Hepatocyte (in vitro differentiated cells): ENCODE measurements around the gene NOS1. TPM values are rescaled to one million over a fixed set of nuclear protein-coding genes. Genes with fewer than 3 reads are reported as not detected.
"Not testable (repeated sequence)": the region's sequence is repeated elsewhere in the genome, so short reads cannot be mapped to it uniquely, and the experiment has no call there.

ENCODE experiments used
- DNase-seq: peaks from one replicate; pipeline ENCODE4 v3.0.0-alpha.2; 2016; ENCODE audit warnings: low spot score
- H2AFZ ChIP-seq: fragments of 200-600 bp; sonication (generic); 2 replicates; pipeline ENCODE4 v1.6.0; 2016; ENCODE audit warnings: antibody characterized with exemption, mild to moderate bottlenecking
- H3K27ac ChIP-seq: fragments of 200-600 bp; sonication (generic); 2 replicates; pipeline ENCODE4 v1.5.1; 2016; ENCODE audit warnings: mild to moderate bottlenecking
- H3K27me3 ChIP-seq: fragments of 200-600 bp; sonication (generic); 2 replicates; pipeline ENCODE4 v1.6.1; 2016
- H3K36me3 ChIP-seq: fragments of 200-600 bp; sonication (generic); replicated peaks from 2 replicates; pipeline ENCODE4 v1.5.1; 2016; ENCODE audit warnings: low read depth; ENCODE audit not compliant: insufficient read depth
- H3K4me1 ChIP-seq: fragments of 200-600 bp; sonication (generic); 2 replicates; pipeline ENCODE4 v1.5.1; 2016; ENCODE audit warnings: mild to moderate bottlenecking, moderate library complexity; ENCODE audit not compliant: insufficient read depth
- H3K4me2 ChIP-seq: fragments of 200-600 bp; sonication (generic); 2 replicates; pipeline ENCODE4 v1.6.0; 2016
- H3K4me3 ChIP-seq: fragments of 200-600 bp; sonication (generic); 2 replicates; pipeline ENCODE4 v1.5.1; 2016; ENCODE audit warnings: mild to moderate bottlenecking
- H3K79me2 ChIP-seq: fragments of 200-600 bp; sonication (generic); 2 replicates; pipeline ENCODE4 v1.6.0; 2017; ENCODE audit warnings: mild to moderate bottlenecking
- H3K9me2 ChIP-seq: fragments of 200-600 bp; sonication (generic); replicated peaks from 2 replicates; pipeline ENCODE4 v1.6.0; 2017; ENCODE audit warnings: mild to moderate bottlenecking; ENCODE audit not compliant: insufficient read depth
- H3K9me3 ChIP-seq: fragments of 200-600 bp; sonication (generic); 2 replicates; pipeline ENCODE4 v1.5.1; 2016; ENCODE audit warnings: low read depth, mild to moderate bottlenecking
- H4K20me1 ChIP-seq: fragments of 200-600 bp; sonication (generic); 2 replicates; pipeline ENCODE4 v1.6.0; 2016; ENCODE audit warnings: mild to moderate bottlenecking; ENCODE audit not compliant: insufficient read depth, poor library complexity, severe bottlenecking
- EZH2 ChIP-seq: fragments of 200-600 bp; sonication (generic); IDR thresholded peaks from 2 replicates; pipeline ENCODE4 v1.6.1; 2016; ENCODE audit warnings: antibody characterized with exemption, mild to moderate bottlenecking, borderline replicate concordance
- EZH2phosphoT487 ChIP-seq: fragments of 200-600 bp; sonication (generic); IDR thresholded peaks from one replicate; pipeline ENCODE4 v1.6.1; 2018; ENCODE audit warnings: antibody characterized with exemption, mild to moderate bottlenecking, low read depth, moderate library complexity; ENCODE audit not compliant: unreplicated experiment, severe bottlenecking
- WGBS: methylation state at CpG from one replicate; pipeline ENCODE4 v1.1.6; 2016; ENCODE audit warnings: low lambda C conversion rate; ENCODE audit errors: missing lambda C conversion rate; 5-methylcytosine and 5-hydroxymethylcytosine counted together
- polyA plus RNA-seq: library from polyadenylated mRNA; unstranded; fragments of >200 nt; fragmentation: Nextera tagmentation; extraction: Ambion mirVana; gene quantifications from 2 replicates; pipeline ENCODE4 v1.2.1, GENCODE V29; 2016
- total RNA-seq: library from RNA; depleted of rRNA; stranded (reverse); fragments of >200 nt; gene quantifications from 2 replicates; pipeline ENCODE4 v1.2.3, GENCODE V29; 2014
- TF ChIP-seq, protein P1 (sequence below): fragments of 200-600 bp; sonication (generic); IDR thresholded peaks from 2 replicates; pipeline ENCODE4 v1.5.1; 2016; ENCODE audit warnings: antibody characterized with exemption, mild to moderate bottlenecking; ENCODE audit not compliant: poor library complexity

The NOS1 gene
- total and polyA plus RNA-seq, 2 experiments from 2014 or later: not detected

GRCh38 chr12:117384735-117385134 lies 23.3 kb upstream of the NOS1 start:
- H3K4me1 ChIP-seq: no peaks in the 10 kb centered on the region
- H2AFZ ChIP-seq: no peak overlapping the region
- no peaks in the 10 kb centered on the region for H3K36me3 ChIP-seq
- H3K9me2 ChIP-seq: no peaks in the 10 kb centered on the region
- H3K27me3 ChIP-seq: no peaks in the 10 kb centered on the region
- H4K20me1 ChIP-seq: no peaks in the 10 kb centered on the region
- no peak for DNase-seq
- WGBS: 86% methylated on average over 7 of the region's 7 CpGs
- H3K9me3 ChIP-seq: no peaks in the 10 kb centered on the region
- TF ChIP-seq, protein P1, sequence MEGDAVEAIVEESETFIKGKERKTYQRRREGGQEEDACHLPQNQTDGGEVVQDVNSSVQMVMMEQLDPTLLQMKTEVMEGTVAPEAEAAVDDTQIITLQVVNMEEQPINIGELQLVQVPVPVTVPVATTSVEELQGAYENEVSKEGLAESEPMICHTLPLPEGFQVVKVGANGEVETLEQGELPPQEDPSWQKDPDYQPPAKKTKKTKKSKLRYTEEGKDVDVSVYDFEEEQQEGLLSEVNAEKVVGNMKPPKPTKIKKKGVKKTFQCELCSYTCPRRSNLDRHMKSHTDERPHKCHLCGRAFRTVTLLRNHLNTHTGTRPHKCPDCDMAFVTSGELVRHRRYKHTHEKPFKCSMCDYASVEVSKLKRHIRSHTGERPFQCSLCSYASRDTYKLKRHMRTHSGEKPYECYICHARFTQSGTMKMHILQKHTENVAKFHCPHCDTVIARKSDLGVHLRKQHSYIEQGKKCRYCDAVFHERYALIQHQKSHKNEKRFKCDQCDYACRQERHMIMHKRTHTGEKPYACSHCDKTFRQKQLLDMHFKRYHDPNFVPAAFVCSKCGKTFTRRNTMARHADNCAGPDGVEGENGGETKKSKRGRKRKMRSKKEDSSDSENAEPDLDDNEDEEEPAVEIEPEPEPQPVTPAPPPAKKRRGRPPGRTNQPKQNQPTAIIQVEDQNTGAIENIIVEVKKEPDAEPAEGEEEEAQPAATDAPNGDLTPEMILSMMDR: no peak
- TF ChIP-seq EZH2phosphoT487 (no peak), EZH2 (no peak)
- H3K4me2 ChIP-seq: no peak overlapping the region
- H3K4me3 ChIP-seq: no peak overlapping the region
- H3K79me2 ChIP-seq: no peaks in the 10 kb centered on the region
- H3K27ac ChIP-seq: no peak overlapping the region

DNA sequence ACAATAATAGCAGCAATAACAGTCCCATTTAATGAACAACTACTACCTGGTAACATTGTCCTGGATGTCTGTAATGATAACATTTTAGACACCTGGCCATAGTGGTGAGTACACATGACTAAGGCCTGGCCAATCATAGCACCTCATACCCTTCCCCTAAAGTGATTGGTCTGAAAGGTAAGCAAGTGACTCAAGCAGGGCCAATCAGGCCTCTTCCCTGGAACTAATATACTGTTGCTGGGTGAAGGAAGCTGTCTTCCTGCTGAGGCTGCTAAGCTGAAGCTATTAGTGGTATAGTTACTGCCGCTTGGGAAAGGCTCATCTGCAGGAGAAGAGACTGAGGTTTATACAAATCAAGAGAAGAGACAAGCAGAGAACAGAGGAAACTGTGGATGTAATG lies 18.7 kb upstream of the NOS1 start:
- no peak for DNase-seq
- H3K36me3 ChIP-seq: no peaks in the 10 kb centered on the region
- 67% methylated on average over 1 of the region's 1 CpG for WGBS

GRCh38 chr12:117377758-117378157 lies 16.3 kb upstream of the NOS1 start:
- Histone ChIP-seq H3K9me3 (no peaks in the 10 kb centered on the region), H3K4me1 (no peaks in the 10 kb centered on the region), H3K4me3 (no peak overlapping the region), H3K9me2 (no peaks in the 10 kb centered on the region), H3K4me2 (no peak overlapping the region), H2AFZ (no peak overlapping the region), H4K20me1 (no peaks in the 10 kb centered on the region), H3K36me3 (no peaks in the 10 kb centered on the region), H3K79me2 (no peaks in the 10 kb centered on the region), H3K27me3 (no peaks in the 10 kb centered on the region), H3K27ac (no peak overlapping the region)
- WGBS: 89% methylated on average over 2 of the region's 2 CpGs
- TF ChIP-seq EZH2 (no peak), EZH2phosphoT487 (no peak)
- TF ChIP-seq, protein P1: no peak
- DNase-seq: no peak

More for the DNA sequence above, 18.7 kb upstream of the NOS1 start:
- no peaks in the 10 kb centered on the region for H3K27me3 ChIP-seq
- H4K20me1 ChIP-seq: no peaks in the 10 kb centered on the region
- no peak overlapping the region for H3K4me2 ChIP-seq
- H3K4me1 ChIP-seq: no peaks in the 10 kb centered on the region
- H2AFZ ChIP-seq: no peak overlapping the region
- TF ChIP-seq, protein P1: no peak
- TF ChIP-seq EZH2 (no peak), EZH2phosphoT487 (no peak)
- H3K9me3 ChIP-seq: no peaks in the 10 kb centered on the region
- no peaks in the 10 kb centered on the region for H3K9me2 ChIP-seq
- no peak overlapping the region for H3K27ac ChIP-seq
- no peak overlapping the region for H3K4me3 ChIP-seq
- H3K79me2 ChIP-seq: no peaks in the 10 kb centered on the region

- TF ChIP-seq EZH2 (no peak), EZH2phosphoT487 (no peak)
- TF ChIP-seq, protein P1: no peak
- Histone ChIP-seq H4K20me1 (no peaks in the 10 kb centered on the region), H3K4me1 (no peaks in the 10 kb centered on the region), H3K27ac (no peak overlapping the region), H2AFZ (no peak overlapping the region), H3K36me3 (no peaks in the 10 kb centered on the region), H3K9me2 (no peaks in the 10 kb centered on the region), H3K79me2 (no peaks in the 10 kb centered on the region), H3K9me3 (no peaks in the 10 kb centered on the region), H3K4me3 (no peak overlapping the region), H3K27me3 (peaks cover 10% of the 10 kb centered on the region), H3K4me2 (no peak overlapping the region)
- WGBS: 66% methylated on average over 3 of the region's 3 CpGs
- no peak for DNase-seq
Measured at GRCh38 chr12:117370588-117370987, 9.2 kb upstream of the NOS1 start.

DNA sequence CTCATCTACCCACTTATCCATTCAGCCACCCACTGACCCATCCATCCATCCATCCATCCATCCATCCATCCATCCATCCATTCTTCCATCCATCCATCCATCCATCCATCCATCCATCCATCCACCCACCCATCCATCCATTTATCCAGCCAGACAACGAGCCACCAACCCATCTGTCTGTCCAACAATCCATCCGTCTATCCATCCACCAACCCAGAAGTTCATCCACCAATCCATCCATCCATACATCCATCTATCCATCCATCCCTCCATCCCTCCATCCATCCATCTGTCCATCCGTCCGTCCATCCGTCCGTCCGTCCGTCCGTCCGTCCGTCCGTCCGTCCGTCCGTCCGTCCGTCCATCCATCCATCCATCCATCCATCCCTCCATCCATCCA lies 8.6 kb upstream of the NOS1 start:
- DNase-seq, H3K79me2 ChIP-seq, H3K4me2 ChIP-seq, H3K4me1 ChIP-seq, H3K36me3 ChIP-seq, H3K9me2 ChIP-seq, H4K20me1 ChIP-seq, H3K27ac ChIP-seq, H3K4me3 ChIP-seq, H2AFZ ChIP-seq, H3K9me3 ChIP-seq: not testable (repeated sequence)
- 68% methylated on average over 17 of the region's 17 CpGs for whole genome bisulfite sequencing
- H3K27me3 ChIP-seq: peaks cover 16% of the 10 kb centered on the region
